Measurements from ENCODE around the gene GPX3.

Gene GPX3, protein sequence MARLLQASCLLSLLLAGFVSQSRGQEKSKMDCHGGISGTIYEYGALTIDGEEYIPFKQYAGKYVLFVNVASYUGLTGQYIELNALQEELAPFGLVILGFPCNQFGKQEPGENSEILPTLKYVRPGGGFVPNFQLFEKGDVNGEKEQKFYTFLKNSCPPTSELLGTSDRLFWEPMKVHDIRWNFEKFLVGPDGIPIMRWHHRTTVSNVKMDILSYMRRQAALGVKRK

DNA sequence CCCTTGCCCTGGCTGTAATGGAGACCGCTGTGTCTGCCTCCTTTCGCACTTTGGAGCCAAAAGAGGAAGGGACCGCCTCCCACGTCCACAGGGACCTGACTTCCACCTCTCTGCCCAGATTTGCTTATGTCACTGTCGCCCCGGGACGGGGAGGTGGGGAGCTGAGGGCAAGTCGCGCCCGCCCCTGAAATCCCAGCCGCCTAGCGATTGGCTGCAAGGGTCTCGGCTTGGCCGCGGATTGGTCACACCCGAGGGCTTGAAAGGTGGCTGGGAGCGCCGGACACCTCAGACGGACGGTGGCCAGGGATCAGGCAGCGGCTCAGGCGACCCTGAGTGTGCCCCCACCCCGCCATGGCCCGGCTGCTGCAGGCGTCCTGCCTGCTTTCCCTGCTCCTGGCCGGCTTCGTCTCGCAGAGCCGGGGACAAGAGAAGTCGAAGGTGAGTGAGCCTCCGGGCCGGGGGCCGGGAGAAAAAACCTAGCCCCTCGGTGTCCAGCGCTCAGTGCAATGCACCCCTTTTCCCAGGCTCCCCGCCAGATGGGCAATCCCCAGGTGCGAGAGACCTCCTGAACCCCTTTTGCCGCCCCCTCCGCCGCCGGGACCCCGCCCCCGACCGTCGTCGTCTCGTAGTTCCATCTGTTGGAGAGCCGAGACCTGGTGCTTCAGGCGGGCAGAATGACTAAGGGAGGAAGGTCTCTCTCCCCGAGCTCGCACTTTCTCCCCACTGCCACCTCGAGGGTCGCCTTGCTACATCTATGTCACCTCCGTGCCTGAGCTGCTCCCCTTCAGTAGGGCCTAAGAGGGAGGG, at the start of gene GPX3:
TSS of gene GPX3 (plus strand) at position 288 of the 807 bp plus-strand sequence. CDS start at position 352, 64 bp downstream.
- TF ChIP-seq JUND (IDR thresholded peaks at IDR 0.05; ENCODE audit: low read depth), result no peak
- in situ Hi-C loops (cut with HindIII; ENCODE audit: low pct_unique_long_range_greater_than_20kb, low sequenced_read_pairs), result no loop called here
- peak; percentile 94 to 96 for DNase-seq (ENCODE audit: low read depth in 1 of 2, low spot score in 1 of 2)

DNA sequence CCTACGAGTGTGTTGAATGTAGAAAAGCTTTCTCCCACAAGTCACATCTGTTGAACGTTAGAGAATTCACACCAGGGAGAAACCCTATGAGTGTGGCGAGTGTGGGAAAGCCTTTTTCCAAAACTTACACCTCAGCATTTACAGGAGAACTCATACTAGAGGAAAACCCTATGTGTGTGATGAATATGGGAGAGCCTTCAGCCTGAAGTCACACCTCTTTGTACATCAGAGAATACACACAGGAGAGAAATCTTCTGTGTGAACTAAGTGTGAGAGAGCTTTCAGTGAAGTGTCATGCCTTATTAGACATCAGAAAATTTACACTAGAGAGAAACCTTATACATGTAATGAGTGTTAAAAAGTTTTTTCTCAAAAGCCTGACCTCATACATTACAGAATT, 41.8 kb upstream of the GPX3 start:
- in situ Hi-C loops (cut with HindIII; ENCODE audit: low pct_unique_long_range_greater_than_20kb, low sequenced_read_pairs), result no loop called here
- no peak for DNase-seq (ENCODE audit: low read depth in 1 of 2, low spot score in 1 of 2)

DNA sequence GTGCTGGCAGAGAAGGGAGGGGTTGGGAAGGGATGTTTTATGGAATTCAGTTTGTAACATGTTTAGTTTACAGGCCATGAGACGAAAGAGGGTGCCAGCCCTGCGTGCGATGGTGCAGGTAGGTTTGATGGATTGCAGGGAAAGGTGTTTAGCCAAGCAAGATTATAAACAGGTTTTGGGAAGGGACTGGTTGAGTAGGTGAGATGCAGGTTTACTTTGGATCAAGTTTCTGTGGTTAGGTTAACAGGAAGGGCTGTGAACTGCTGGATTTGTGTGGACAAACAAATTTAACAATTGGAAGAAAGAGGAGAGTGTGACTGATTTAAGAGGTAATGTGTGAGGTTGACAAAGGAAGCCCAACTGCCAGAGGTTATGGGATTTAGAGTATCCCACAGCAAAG, 32.6 kb upstream of the GPX3 start:
- TF ChIP-seq JUND (IDR thresholded peaks at IDR 0.05; ENCODE audit: low read depth), result no peak
- in situ Hi-C loops (cut with HindIII; ENCODE audit: low pct_unique_long_range_greater_than_20kb, low sequenced_read_pairs), result no loop called here
- peak in 1 of 2 experiments; percentile 89 for DNase-seq (ENCODE audit: low read depth in 1 of 2, low spot score in 1 of 2)

More for the DNA sequence above, 41.8 kb upstream of the GPX3 start:
- no peak for TF ChIP-seq JUND (IDR thresholded peaks at IDR 0.05; ENCODE audit: low read depth)

DNA sequence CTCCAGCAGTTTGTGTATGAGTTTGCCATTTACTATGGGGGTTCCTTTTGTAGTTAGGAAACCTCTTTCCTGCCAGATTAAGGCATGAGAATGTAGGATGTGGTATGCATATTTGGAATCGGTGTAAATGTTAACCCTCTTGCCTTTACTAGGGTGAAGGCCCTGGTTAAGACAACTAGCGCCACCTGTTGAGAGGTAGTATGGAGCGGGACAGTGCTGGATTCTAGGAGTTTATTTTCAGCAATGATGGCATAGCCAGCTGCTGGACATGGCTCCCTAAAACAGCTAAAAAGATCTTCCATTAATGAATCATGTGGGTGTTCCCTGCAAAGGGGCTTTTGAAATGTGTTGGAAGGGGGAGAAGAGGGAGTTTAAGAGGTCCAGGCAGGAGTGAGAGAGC, 30.7 kb upstream of the GPX3 start:
- no peak for TF ChIP-seq JUND (IDR thresholded peaks at IDR 0.05; ENCODE audit: low read depth)
- in situ Hi-C loops (cut with HindIII; ENCODE audit: low pct_unique_long_range_greater_than_20kb, low sequenced_read_pairs), result no loop called here
- DNase-seq (ENCODE audit: low read depth in 1 of 2, low spot score in 1 of 2), result peak in 1 of 2 experiments; percentile 46

DNA sequence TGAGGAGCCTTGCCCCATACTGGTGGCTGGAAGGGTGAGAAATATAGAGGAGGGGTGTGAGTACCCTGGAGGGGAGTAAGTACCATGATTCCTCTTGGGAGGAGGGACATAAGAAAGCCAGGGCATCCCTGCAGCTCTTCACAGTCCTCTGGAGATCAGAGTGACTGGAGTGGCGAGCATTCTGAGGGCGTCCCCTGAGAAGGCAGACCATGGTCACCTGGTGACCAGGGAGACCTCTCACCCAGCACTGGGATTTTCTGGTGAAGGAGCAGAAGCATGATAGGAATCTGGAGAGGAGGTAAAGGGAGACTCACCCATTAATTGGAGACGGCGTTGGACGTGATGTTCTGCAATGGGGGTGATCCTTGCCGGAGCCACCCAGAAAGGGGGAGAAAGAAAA, 27.7 kb upstream of the GPX3 start:
- in situ Hi-C loops (cut with HindIII; ENCODE audit: low pct_unique_long_range_greater_than_20kb, low sequenced_read_pairs), result no loop called here
- no peak for DNase-seq (ENCODE audit: low read depth in 1 of 2, low spot score in 1 of 2)
- TF ChIP-seq JUND (IDR thresholded peaks at IDR 0.05; ENCODE audit: low read depth), result no peak

DNA sequence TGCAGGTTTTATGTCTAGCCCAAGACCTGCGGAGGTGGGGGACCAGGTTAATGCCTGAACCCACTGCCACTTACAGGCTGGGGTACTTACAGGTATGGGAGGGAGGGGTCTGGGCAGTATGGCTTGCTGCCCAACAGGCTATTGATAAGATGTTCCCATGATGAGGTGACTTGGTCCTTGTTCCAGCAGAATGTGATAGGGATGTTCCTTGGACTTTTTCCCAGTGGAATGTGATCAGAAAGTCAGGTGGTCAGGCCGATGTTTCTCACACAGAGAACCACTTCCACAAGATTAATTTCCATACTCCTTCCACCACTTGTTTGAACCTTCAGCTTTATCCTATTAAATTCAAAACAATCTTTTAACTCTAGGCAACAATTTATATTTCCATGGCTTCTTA, 27.0 kb upstream of the GPX3 start:
- in situ Hi-C loops (cut with HindIII; ENCODE audit: low pct_unique_long_range_greater_than_20kb, low sequenced_read_pairs), result no loop called here
- no peak for TF ChIP-seq JUND (IDR thresholded peaks at IDR 0.05; ENCODE audit: low read depth)
- DNase-seq (ENCODE audit: low read depth in 1 of 2, low spot score in 1 of 2), result no peak

DNA sequence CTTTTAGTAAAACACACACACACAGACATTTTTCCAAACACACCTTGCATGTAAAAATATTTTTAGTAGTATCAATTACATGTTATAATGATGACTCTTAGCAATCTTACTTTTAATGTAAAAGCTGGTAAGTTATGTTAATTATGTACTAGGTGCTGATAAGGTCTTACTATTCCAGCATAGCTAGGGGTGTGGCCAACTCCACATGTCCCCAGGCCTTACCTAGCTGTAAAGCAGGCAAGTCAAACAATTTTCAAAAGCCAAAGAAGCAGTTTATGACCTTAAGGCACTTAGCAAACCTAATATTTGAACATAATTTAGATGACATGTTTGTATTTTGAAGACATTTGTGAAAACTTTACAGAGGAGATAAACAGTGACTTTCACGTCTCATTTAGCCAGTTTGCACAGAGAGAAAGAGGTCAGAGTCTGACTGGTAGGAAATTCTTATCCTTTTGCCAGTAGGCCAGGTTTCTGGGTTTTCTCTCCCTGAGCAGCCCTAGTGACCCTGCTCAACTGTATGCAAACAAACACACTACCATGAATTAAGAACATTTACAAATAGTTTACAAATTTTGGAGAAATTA, 26.5 kb upstream of the GPX3 start:
- TF ChIP-seq JUND (IDR thresholded peaks at IDR 0.05; ENCODE audit: low read depth), result no peak
- in situ Hi-C loops (cut with HindIII; ENCODE audit: low pct_unique_long_range_greater_than_20kb, low sequenced_read_pairs), result no loop called here
- peak in 1 of 2 experiments; percentile 75 for DNase-seq (ENCODE audit: low read depth in 1 of 2, low spot score in 1 of 2)

DNA sequence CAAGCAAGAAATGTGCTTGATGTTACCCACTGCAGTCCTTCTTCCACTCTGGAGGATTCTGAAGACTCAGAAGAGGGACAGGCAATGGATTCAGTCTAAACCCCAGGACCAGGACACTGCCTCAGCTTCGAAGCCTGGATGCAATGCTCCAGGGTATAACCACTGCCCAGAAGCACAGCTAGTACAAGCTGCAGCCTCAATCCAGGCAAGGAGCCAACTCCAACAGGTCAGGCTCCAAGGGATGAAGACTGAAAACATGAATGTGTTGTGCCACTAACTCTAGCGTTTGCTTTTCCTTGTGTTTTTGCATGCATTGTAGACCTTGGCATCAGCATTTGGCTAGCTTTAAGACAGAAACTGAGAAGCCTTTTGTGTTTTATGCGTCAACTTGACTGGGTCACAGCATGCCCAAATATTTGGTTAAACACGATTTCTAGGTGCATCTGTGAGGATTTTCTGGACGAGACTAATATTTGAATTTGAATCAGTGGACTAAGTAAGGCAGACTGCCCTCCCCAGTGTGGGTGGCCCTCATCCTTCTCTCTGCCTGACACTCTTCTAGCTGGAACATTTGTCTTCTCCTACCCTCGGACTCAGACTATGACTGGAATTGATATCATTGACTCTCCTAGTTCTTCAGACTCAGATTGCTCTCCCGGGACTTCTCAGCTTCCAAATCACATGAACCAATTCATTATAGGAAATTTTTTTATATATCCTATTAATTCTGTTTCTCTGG, 20.5 kb upstream of the GPX3 start:
- in situ Hi-C loops (cut with HindIII; ENCODE audit: low pct_unique_long_range_greater_than_20kb, low sequenced_read_pairs), result no loop called here
- DNase-seq (ENCODE audit: low read depth in 1 of 2, low spot score in 1 of 2), result peak in 1 of 2 experiments; percentile 84
- TF ChIP-seq JUND (IDR thresholded peaks at IDR 0.05; ENCODE audit: low read depth), result no peak

DNA sequence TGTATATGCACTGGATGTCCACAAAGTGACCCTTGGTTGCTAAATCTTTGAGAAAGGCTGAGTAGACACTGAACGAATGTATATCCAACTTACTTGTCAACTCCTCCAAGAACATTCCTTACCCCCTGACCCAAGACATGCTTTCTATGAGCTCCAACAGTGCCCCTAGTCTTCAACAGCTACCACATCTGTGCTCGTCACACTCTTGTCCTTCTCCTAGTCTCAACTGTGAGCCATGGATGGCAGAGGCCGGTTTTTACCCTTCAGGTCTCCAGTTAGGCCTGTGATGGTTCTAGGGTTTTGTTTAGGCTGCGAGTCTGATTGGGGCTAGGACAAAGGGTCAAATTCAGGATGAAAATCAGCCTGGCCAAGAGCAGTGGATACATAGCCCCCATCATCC, 19.0 kb upstream of the GPX3 start:
- DNase-seq (ENCODE audit: low read depth in 1 of 2, low spot score in 1 of 2), result no peak
- in situ Hi-C loops (cut with HindIII; ENCODE audit: low pct_unique_long_range_greater_than_20kb, low sequenced_read_pairs), result no loop called here
- no peak for TF ChIP-seq JUND (IDR thresholded peaks at IDR 0.05; ENCODE audit: low read depth)

DNA sequence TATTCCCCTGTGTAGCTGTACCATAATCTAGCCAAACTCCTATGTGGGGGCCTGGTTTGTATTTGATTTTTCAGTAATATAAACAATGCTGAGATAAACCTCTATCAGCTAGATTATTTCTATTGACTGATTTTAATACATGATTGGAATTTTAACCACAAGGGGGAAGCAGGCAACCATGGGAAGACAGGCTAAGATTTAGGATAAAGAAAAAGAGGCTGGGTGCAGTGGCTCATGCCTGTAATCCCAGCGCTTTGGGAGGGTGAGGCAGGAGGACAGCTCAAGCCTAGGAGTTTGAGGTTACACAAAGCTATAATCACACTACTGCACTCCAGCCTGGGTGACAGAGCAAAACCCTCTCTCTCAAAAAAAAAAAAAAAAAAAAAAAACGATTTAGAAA, 18.1 kb upstream of the GPX3 start:
- peak in 1 of 2 experiments; percentile 37 for DNase-seq (ENCODE audit: low read depth in 1 of 2, low spot score in 1 of 2)
- in situ Hi-C loops (cut with HindIII; ENCODE audit: low pct_unique_long_range_greater_than_20kb, low sequenced_read_pairs), result no loop called here

DNA sequence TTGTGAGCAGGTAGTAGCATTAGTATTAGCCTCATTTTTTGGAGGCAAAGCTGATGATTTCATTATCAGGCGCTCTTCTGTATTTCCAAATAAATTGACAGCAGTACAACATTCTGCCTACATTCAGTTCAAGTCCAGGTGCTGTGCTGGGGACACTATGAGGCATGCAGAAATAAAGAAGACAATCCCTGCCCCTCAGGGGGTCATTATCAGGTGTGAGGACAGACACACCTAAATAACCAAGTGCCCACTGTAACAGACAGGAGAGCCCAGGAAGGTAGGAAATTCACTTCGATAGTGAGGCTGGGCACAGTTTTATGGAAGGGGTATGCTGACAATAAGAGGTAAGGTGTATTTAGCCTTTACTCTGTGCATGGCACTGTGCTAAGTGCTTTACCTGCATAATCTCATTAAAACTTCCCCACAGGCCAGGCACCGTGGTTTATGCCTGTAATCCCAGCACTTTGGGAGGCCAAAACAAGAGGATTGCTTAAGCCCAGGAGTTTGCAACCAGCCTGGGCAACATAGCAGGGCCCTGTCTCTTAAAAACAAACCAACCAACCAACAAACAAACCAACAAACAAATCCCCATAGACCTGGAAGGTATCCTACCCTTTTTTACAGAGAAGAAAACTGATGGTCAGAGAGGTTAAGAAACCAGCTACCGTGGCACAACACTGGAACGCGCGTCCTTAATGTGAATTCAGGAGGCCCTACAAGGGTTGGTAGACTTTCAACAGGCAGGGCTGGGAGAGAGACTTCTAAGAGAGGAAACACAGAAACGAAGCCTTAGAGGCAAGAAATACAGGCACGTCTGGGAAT, 17.5 kb upstream of the GPX3 start:
- in situ Hi-C loops (cut with HindIII; ENCODE audit: low pct_unique_long_range_greater_than_20kb, low sequenced_read_pairs), result no loop called here
- no peak for DNase-seq (ENCODE audit: low read depth in 1 of 2, low spot score in 1 of 2)
- TF ChIP-seq JUND (IDR thresholded peaks at IDR 0.05; ENCODE audit: low read depth), result no peak

More for the DNA sequence above, 18.1 kb upstream of the GPX3 start:
- no peak for TF ChIP-seq JUND (IDR thresholded peaks at IDR 0.05; ENCODE audit: low read depth)

DNA sequence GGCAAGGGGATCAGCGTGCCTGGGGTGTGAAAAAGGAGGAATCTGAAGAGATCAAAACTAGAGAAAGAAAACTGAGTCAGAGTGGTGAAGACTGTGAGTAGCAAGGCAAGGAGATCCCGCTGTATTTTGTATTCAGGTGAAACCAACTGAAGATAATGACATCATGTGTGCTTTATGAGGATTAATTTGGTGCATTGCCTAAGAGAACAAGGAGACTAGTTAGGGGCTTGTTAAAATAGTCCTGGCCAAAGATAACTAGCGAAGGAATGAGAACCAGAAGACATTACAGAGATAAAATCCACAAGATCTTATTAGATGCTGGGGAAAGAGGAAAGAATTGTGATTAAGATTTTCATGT, 16.9 kb upstream of the GPX3 start:
- in situ Hi-C loops (cut with HindIII; ENCODE audit: low pct_unique_long_range_greater_than_20kb, low sequenced_read_pairs), result no loop called here

More for the DNA sequence above, 16.9 kb upstream of the GPX3 start:
- TF ChIP-seq JUND (IDR thresholded peaks at IDR 0.05; ENCODE audit: low read depth), result no peak
- DNase-seq (ENCODE audit: low read depth in 1 of 2, low spot score in 1 of 2), result no peak

Measured in T47D (cell line).